Measurements from ENCODE around the gene EEF1AKMT2.

Gene EEF1AKMT2

GRCh38 chr10:124736491-124737136, 55.1 kb downstream of the EEF1AKMT2 start:
- ChIA-PET CTCF (no interaction called here), POLR2A (no interaction called here)
- no peak for TF ChIP-seq SP1 (IDR thresholded peaks at IDR 0.05)
- TF ChIP-seq BHLHE40 (IDR thresholded peaks at IDR 0.05; ENCODE audit: borderline replicate concordance), result no peak
- TF ChIP-seq CTBP1 (IDR thresholded peaks at IDR 0.05; ENCODE audit: borderline replicate concordance), result no peak
- no peak for TF ChIP-seq L3MBTL2 (conservative IDR thresholded peaks at IDR 0.05)
- no peak for TF ChIP-seq ARNT (IDR thresholded peaks at IDR 0.05)
- TF ChIP-seq NFRKB (IDR thresholded peaks at IDR 0.05), result no peak
- no peak for TF ChIP-seq HDGF (IDR thresholded peaks at IDR 0.05; ENCODE audit: borderline replicate concordance)
- no peak for TF ChIP-seq TARDBP (IDR thresholded peaks at IDR 0.05)
- no peak for DNase-seq (ENCODE audit: extremely low spot score)

- POLR2A ChIA-PET, result no interaction called here
- TF ChIP-seq LEF1 (IDR thresholded peaks at IDR 0.05; ENCODE audit: borderline replicate concordance) (no peak), HDGF (IDR thresholded peaks at IDR 0.05; ENCODE audit: borderline replicate concordance) (no peak), FOXM1 (IDR thresholded peaks at IDR 0.05; ENCODE audit: borderline replicate concordance) (no peak), TARDBP (IDR thresholded peaks at IDR 0.05) (no peak), ARNT (IDR thresholded peaks at IDR 0.05) (no peak), NFRKB (IDR thresholded peaks at IDR 0.05) (no peak), ELF4 (IDR thresholded peaks at IDR 0.05) (no peak), BHLHE40 (IDR thresholded peaks at IDR 0.05; ENCODE audit: borderline replicate concordance) (no peak), FOXA1 (IDR thresholded peaks at IDR 0.05) (no peak), L3MBTL2 (conservative IDR thresholded peaks at IDR 0.05) (no peak), CTBP1 (IDR thresholded peaks at IDR 0.05; ENCODE audit: borderline replicate concordance) (no peak), SUZ12 (IDR thresholded peaks at IDR 0.05) (no peak), FOXK2 (IDR thresholded peaks at IDR 0.05) (no peak), ZNF384 (IDR thresholded peaks at IDR 0.05) (no peak), SP1 (IDR thresholded peaks at IDR 0.05) (no peak), PKNOX1 (IDR thresholded peaks at IDR 0.05) (no peak)
- CTCF ChIA-PET, result no interaction called here
- no peak for DNase-seq (ENCODE audit: extremely low spot score)
Measured at GRCh38 chr10:124735491-124736286, 56.0 kb downstream of the EEF1AKMT2 start.

- CTCF ChIA-PET, result no interaction called here
- POLR2A ChIA-PET, result no interaction called here
- no peak for TF ChIP-seq SUZ12 (IDR thresholded peaks at IDR 0.05)
- TF ChIP-seq SP1 (IDR thresholded peaks at IDR 0.05), result no peak
- no peak for TF ChIP-seq NFRKB (IDR thresholded peaks at IDR 0.05)
- TF ChIP-seq L3MBTL2 (conservative IDR thresholded peaks at IDR 0.05), result no peak
- no peak for TF ChIP-seq PKNOX1 (IDR thresholded peaks at IDR 0.05)
- TF ChIP-seq CTBP1 (IDR thresholded peaks at IDR 0.05; ENCODE audit: borderline replicate concordance), result no peak
- no peak for TF ChIP-seq ELF4 (IDR thresholded peaks at IDR 0.05)
- TF ChIP-seq FOXM1 (IDR thresholded peaks at IDR 0.05; ENCODE audit: borderline replicate concordance), result no peak
- DNase-seq (ENCODE audit: extremely low spot score), result no peak
Measured at GRCh38 chr10:124734311-124735166, 57.1 kb downstream of the EEF1AKMT2 start.

GRCh38 chr10:124733571-124734245, 58.0 kb downstream of the EEF1AKMT2 start:
- POLR2A ChIA-PET, result no interaction called here
- CTCF ChIA-PET, result interaction anchor here (0.6 kb wide), 2 partner anchors 11 to 1824 kb away, joined by 3 to 4 read pairs; no protein-coding TSS in a partner anchor
- no peak for TF ChIP-seq TARDBP (IDR thresholded peaks at IDR 0.05)
- no peak for TF ChIP-seq ARNT (IDR thresholded peaks at IDR 0.05)
- no peak for TF ChIP-seq PKNOX1 (IDR thresholded peaks at IDR 0.05)
- no peak for TF ChIP-seq SUZ12 (IDR thresholded peaks at IDR 0.05)
- TF ChIP-seq LEF1 (IDR thresholded peaks at IDR 0.05; ENCODE audit: borderline replicate concordance), result no peak
- no peak for DNase-seq (ENCODE audit: extremely low spot score)

GRCh38 chr10:124732931-124733570, 58.6 kb downstream of the EEF1AKMT2 start:
- POLR2A ChIA-PET, result no interaction called here
- CTCF ChIA-PET, result interaction anchor here (0.6 kb wide), 2 partner anchors 10 to 1824 kb away, joined by 3 to 4 read pairs; no protein-coding TSS in a partner anchor
- TF ChIP-seq BHLHE40 (IDR thresholded peaks at IDR 0.05; ENCODE audit: borderline replicate concordance) (no peak), NFRKB (IDR thresholded peaks at IDR 0.05) (no peak), SP1 (IDR thresholded peaks at IDR 0.05) (no peak), HDGF (IDR thresholded peaks at IDR 0.05; ENCODE audit: borderline replicate concordance) (no peak), FOXM1 (IDR thresholded peaks at IDR 0.05; ENCODE audit: borderline replicate concordance) (no peak), PKNOX1 (IDR thresholded peaks at IDR 0.05) (no peak), CTBP1 (IDR thresholded peaks at IDR 0.05; ENCODE audit: borderline replicate concordance) (no peak), ELF4 (IDR thresholded peaks at IDR 0.05) (no peak), TARDBP (IDR thresholded peaks at IDR 0.05) (no peak), ZNF384 (IDR thresholded peaks at IDR 0.05) (no peak), LEF1 (IDR thresholded peaks at IDR 0.05; ENCODE audit: borderline replicate concordance) (no peak), ARNT (IDR thresholded peaks at IDR 0.05) (no peak), FOXA1 (IDR thresholded peaks at IDR 0.05) (no peak), FOXK2 (IDR thresholded peaks at IDR 0.05) (no peak), SUZ12 (IDR thresholded peaks at IDR 0.05) (no peak)
- no peak for DNase-seq (ENCODE audit: extremely low spot score)

Measured in HEK293T (cell line).